M059J (cell line): ENCODE measurements around the gene CHCHD4. TPM values are rescaled to one million over a fixed set of nuclear protein-coding genes. Genes with fewer than 3 reads are reported as not detected.

Source experiments
- DNase-seq: peaks from one replicate; pipeline ENCODE4 v3.0.0-alpha.2; 2012; ENCODE audit warnings: low read depth
- total RNA-seq: library from RNA; depleted of rRNA; stranded (reverse); fragments of >200 nt; shearing (Covaris generic); gene quantifications from 2 replicates; pipeline ENCODE4 v1.2.3, GENCODE V29; 2014; rRNA removed

The CHCHD4 gene
- 19.3 and 23.4 TPM in 2 replicates for total RNA-seq

GRCh38 chr3:14124615-14125192, at the start of gene CHCHD4, which contains the start of gene TMEM43:
TSS of gene CHCHD4 (minus strand) at chr3:14124870. CDS start at chr3:14124676, 194 bp downstream.
TSS of gene TMEM43 (plus strand) at chr3:14125052. CDS start at chr3:14125194, 142 bp downstream.
- peak; percentile 97 for DNase-seq

- DNase-seq = no peak
These were observed 47.8 kb upstream of the CHCHD4 start for GRCh38 chr3:14172496-14172895.

GRCh38 chr3:14170531-14171159, 46.0 kb upstream of the CHCHD4 start:
- peak; percentile 54 for DNase-seq

- no peak for DNase-seq
These were observed 45.2 kb upstream of the CHCHD4 start for GRCh38 chr3:14169871-14170270.

- DNase-seq = no peak
These were observed 44.8 kb upstream of the CHCHD4 start for GRCh38 chr3:14169435-14169834.

GRCh38 chr3:14166877-14167603, 42.4 kb upstream of the CHCHD4 start:
- peak; percentile 40 for DNase-seq

- no peak for DNase-seq
These were observed 37.5 kb upstream of the CHCHD4 start for GRCh38 chr3:14162178-14162577.

GRCh38 chr3:14161282-14161681, 36.6 kb upstream of the CHCHD4 start:
- no peak for DNase-seq

GRCh38 chr3:14159426-14159825, 34.8 kb upstream of the CHCHD4 start:
- DNase-seq = no peak

- no peak for DNase-seq
These were observed 33.7 kb upstream of the CHCHD4 start for GRCh38 chr3:14158370-14158769.

GRCh38 chr3:14157951-14158350, 33.3 kb upstream of the CHCHD4 start:
- no peak for DNase-seq

GRCh38 chr3:14156843-14157561, 32.3 kb upstream of the CHCHD4 start:
- no peak for DNase-seq

- DNase-seq = no peak
These were observed 31.5 kb upstream of the CHCHD4 start for GRCh38 chr3:14156201-14156600.

GRCh38 chr3:14154895-14155440, 30.3 kb upstream of the CHCHD4 start:
- DNase-seq = no peak

- no peak for DNase-seq
These were observed 29.6 kb upstream of the CHCHD4 start for GRCh38 chr3:14154276-14154675.

- DNase-seq = no peak
These were observed 29.0 kb upstream of the CHCHD4 start for GRCh38 chr3:14153663-14154062.

GRCh38 chr3:14152963-14153355, 28.3 kb upstream of the CHCHD4 start:
- DNase-seq = no peak

- no peak for DNase-seq
These were observed 27.7 kb upstream of the CHCHD4 start for GRCh38 chr3:14152233-14152962.

GRCh38 chr3:14151471-14152083, 26.9 kb upstream of the CHCHD4 start:
- no peak for DNase-seq

- no peak for DNase-seq
These were observed 26.0 kb upstream of the CHCHD4 start for GRCh38 chr3:14150491-14151230.
